GM23338 (cell line): Measurements from ENCODE around the gene HEMK1. TPM values are rescaled to one million over a fixed set of nuclear protein-coding genes. Genes with fewer than 3 reads are reported as not detected.

Experiments used
- ATAC-seq: fragments of 200-7000 bp; cut with Tn5 transposase; 3 replicates; pipeline ENCODE4 v1.9.1; 2020
- DNase-seq: peaks from one replicate; pipeline ENCODE4 v3.0.0-alpha.2; 2015; ENCODE audit warnings: low spot score
- H2AFZ ChIP-seq: fragments of 200-600 bp; sonication (generic); 2 replicates; pipeline ENCODE4 v1.8.0; 2016; ENCODE audit warnings: antibody characterized with exemption, mild to moderate bottlenecking, moderate library complexity
- H3F3A ChIP-seq: fragments of 200-600 bp; sonication (generic); replicated peaks from 2 replicates; pipeline ENCODE4 v1.8.0; 2017; ENCODE audit warnings: antibody characterized with exemption, mixed run types, low read depth
- H3K27ac ChIP-seq: fragments of 200-600 bp; sonication (generic); 2 replicates; pipeline ENCODE4 v1.6.1; 2016; ENCODE audit warnings: low read depth
- H3K27me3 ChIP-seq: fragments of 200-600 bp; sonication (generic); 2 replicates; pipeline ENCODE4 v1.8.0; 2016; ENCODE audit warnings: mild to moderate bottlenecking, mixed run types, moderate library complexity; ENCODE audit not compliant: insufficient read depth
- H3K36me3 ChIP-seq: fragments of 200-600 bp; sonication (generic); 2 replicates; pipeline ENCODE4 v1.8.0; 2016; ENCODE audit warnings: mild to moderate bottlenecking; ENCODE audit not compliant: insufficient read depth
- H3K4me1 ChIP-seq: fragments of 200-600 bp; sonication (generic); 2 replicates; pipeline ENCODE4 v1.8.0; 2016; ENCODE audit warnings: mild to moderate bottlenecking, moderate library complexity; ENCODE audit not compliant: insufficient read depth
- H3K4me2 ChIP-seq: fragments of 200-600 bp; sonication (generic); 2 replicates; pipeline ENCODE4 v1.7.1; 2017; ENCODE audit warnings: mixed run types
- H3K4me3 ChIP-seq: fragments of 200-600 bp; sonication (generic); 2 replicates; pipeline ENCODE4 v1.6.1; 2016; ENCODE audit warnings: mixed run types
- H3K79me2 ChIP-seq: fragments of 200-600 bp; sonication (generic); replicated peaks from 2 replicates; pipeline ENCODE4 v1.8.0; 2017; ENCODE audit warnings: mild to moderate bottlenecking; ENCODE audit not compliant: insufficient read depth
- H3K9me2 ChIP-seq: fragments of 200-600 bp; sonication (generic); 2 replicates; pipeline ENCODE4 v1.8.0; 2017; ENCODE audit not compliant: insufficient read depth
- H4K20me1 ChIP-seq: fragments of 200-600 bp; sonication (generic); replicated peaks from 2 replicates; pipeline ENCODE4 v1.8.0; 2017; ENCODE audit warnings: mild to moderate bottlenecking; ENCODE audit not compliant: insufficient read depth
- H3K27ac Mint-ChIP-seq: 2 replicates; pipeline ENCODE4 v1.8.0; 2020; ENCODE audit warnings: inconsistent platforms, mild to moderate bottlenecking, moderate library complexity, mixed read lengths
- H3K27me3 Mint-ChIP-seq: 3 replicates; pipeline ENCODE4 v1.8.0; 2022; ENCODE audit warnings: low read depth, mild to moderate bottlenecking, moderate library complexity, mixed read lengths, inconsistent platforms; ENCODE audit not compliant: insufficient read depth, poor library complexity
- H3K36me3 Mint-ChIP-seq: 3 replicates; pipeline ENCODE4 v1.8.0; 2021; ENCODE audit warnings: low read depth, mild to moderate bottlenecking, inconsistent platforms, moderate library complexity, mixed read lengths
- H3K4me1 Mint-ChIP-seq: 3 replicates; pipeline ENCODE4 v1.8.0; 2020; ENCODE audit warnings: mild to moderate bottlenecking, inconsistent platforms, mixed read lengths
- H3K4me3 Mint-ChIP-seq: 3 replicates; pipeline ENCODE4 v1.8.0; 2021; ENCODE audit warnings: moderate library complexity, mild to moderate bottlenecking, inconsistent platforms, mixed read lengths
- H3K9me3 Mint-ChIP-seq: 3 replicates; pipeline ENCODE4 v1.8.0; 2020; ENCODE audit warnings: moderate library complexity, mild to moderate bottlenecking, inconsistent platforms, mixed read lengths
- CTCF ChIP-seq, 2 experiments: fragments of 200-600 bp in 1 of 2; sonication (generic) in 1 of 2; conservative IDR thresholded peaks; 2 replicates each; pipeline versions ENCODE4 v1.5.1 to v1.6.1; 2016 to 2017; ENCODE audit warnings: antibody characterized with exemption in 2 of 2, low read depth in 2 of 2, mild to moderate bottlenecking in 2 of 2, moderate library complexity in 1 of 2
- ETS1 ChIP-seq: IDR thresholded peaks from 2 replicates; pipeline ENCODE4 v1.6.1; 2016; ENCODE audit warnings: antibody characterized with exemption
- EZH2 ChIP-seq: fragments of 200-600 bp; sonication (generic); IDR thresholded peaks from one replicate; pipeline ENCODE4 v1.8.0; 2017; ENCODE audit warnings: antibody characterized with exemption, mild to moderate bottlenecking, low read depth; ENCODE audit not compliant: unreplicated experiment
- EZH2phosphoT487 ChIP-seq: fragments of 200-600 bp; sonication (generic); IDR thresholded peaks from one replicate; pipeline ENCODE4 v1.8.1; 2018; ENCODE audit warnings: antibody characterized with exemption; ENCODE audit not compliant: unreplicated experiment
- NANOG ChIP-seq: IDR thresholded peaks from 2 replicates; pipeline ENCODE4 v1.6.1; 2016; ENCODE audit warnings: antibody characterized with exemption, borderline replicate concordance
- REST ChIP-seq: IDR thresholded peaks from one replicate; pipeline ENCODE4 v1.6.1; 2018; ENCODE audit warnings: antibody characterized with exemption; ENCODE audit not compliant: unreplicated experiment
- STAT1 ChIP-seq: IDR thresholded peaks from one replicate; pipeline ENCODE4 v1.6.1; 2016; ENCODE audit warnings: antibody characterized with exemption; ENCODE audit not compliant: unreplicated experiment
- ZNF331 ChIP-seq: fragments of 250-450 bp; sonication (Bioruptor Pico); IDR thresholded peaks from 2 replicates; pipeline ENCODE4 v1.5.0; 2020; ENCODE audit warnings: low read depth, mild to moderate bottlenecking, moderate library complexity
- polyA plus RNA-seq: library from polyadenylated mRNA; unstranded; fragments of >200 nt; fragmentation: Nextera tagmentation; extraction: Ambion mirVana; gene quantifications from 2 replicates; pipeline ENCODE4 v1.2.1, GENCODE V29; 2016
- total RNA-seq: library from RNA; depleted of rRNA; stranded (reverse); fragments of >200 nt; shearing (Covaris generic); gene quantifications from 2 replicates; pipeline ENCODE4 v1.2.3, GENCODE V29; 2014
- TF ChIP-seq, protein P1 (sequence below): fragments of 250-450 bp; sonication (Bioruptor Pico); IDR thresholded peaks from 2 replicates; pipeline ENCODE4 v1.5.0; 2020; ENCODE audit warnings: mild to moderate bottlenecking, moderate library complexity

The HEMK1 gene
- total and polyA plus RNA-seq, 2 experiments from 2014 or later: 5.6 to 10.1 TPM

DNA sequence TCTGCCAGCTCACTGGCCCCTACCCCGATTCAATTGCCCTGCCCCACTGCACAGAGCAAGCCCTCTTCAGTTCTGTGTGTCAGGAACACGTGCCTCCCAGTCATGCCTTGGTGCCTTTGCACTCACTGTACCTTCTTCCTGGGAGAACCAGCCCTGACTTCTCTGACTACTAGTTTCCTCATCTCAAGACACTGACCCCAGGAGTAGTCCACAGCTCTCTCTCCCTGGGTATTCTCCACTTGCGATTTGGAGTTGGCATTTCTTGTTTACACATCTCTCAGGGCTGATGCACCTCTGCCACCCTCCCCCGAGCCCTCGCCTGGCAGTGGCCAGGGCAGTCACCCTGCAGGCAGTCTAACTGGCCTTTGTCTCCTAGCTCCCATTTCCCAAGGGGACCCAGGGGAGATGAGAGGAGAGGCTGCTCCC, 36.6 kb downstream of the HEMK1 start:
- H4K20me1 ChIP-seq: no peaks in the 10 kb centered on the region; the same call in 1 of the 2 replicates
- H3K79me2 ChIP-seq: no peaks in the 10 kb centered on the region
- H3K27ac ChIP-seq: no peak overlapping the region
- Mint-ChIP-seq H3K9me3 (no peaks in the 10 kb centered on the region), H3K4me3 (no peak overlapping the region), H3K27ac (no peak overlapping the region), H3K27me3 (peaks cover 13% of the 10 kb centered on the region), H3K36me3 (no peaks in the 10 kb centered on the region), H3K4me1 (peaks cover 4% of the 10 kb centered on the region; the same call in 2 of the 3 replicates)
- TF ChIP-seq REST: no peak
- no peak for TF ChIP-seq EZH2
- no peak for TF ChIP-seq STAT1
- TF ChIP-seq, protein P1, sequence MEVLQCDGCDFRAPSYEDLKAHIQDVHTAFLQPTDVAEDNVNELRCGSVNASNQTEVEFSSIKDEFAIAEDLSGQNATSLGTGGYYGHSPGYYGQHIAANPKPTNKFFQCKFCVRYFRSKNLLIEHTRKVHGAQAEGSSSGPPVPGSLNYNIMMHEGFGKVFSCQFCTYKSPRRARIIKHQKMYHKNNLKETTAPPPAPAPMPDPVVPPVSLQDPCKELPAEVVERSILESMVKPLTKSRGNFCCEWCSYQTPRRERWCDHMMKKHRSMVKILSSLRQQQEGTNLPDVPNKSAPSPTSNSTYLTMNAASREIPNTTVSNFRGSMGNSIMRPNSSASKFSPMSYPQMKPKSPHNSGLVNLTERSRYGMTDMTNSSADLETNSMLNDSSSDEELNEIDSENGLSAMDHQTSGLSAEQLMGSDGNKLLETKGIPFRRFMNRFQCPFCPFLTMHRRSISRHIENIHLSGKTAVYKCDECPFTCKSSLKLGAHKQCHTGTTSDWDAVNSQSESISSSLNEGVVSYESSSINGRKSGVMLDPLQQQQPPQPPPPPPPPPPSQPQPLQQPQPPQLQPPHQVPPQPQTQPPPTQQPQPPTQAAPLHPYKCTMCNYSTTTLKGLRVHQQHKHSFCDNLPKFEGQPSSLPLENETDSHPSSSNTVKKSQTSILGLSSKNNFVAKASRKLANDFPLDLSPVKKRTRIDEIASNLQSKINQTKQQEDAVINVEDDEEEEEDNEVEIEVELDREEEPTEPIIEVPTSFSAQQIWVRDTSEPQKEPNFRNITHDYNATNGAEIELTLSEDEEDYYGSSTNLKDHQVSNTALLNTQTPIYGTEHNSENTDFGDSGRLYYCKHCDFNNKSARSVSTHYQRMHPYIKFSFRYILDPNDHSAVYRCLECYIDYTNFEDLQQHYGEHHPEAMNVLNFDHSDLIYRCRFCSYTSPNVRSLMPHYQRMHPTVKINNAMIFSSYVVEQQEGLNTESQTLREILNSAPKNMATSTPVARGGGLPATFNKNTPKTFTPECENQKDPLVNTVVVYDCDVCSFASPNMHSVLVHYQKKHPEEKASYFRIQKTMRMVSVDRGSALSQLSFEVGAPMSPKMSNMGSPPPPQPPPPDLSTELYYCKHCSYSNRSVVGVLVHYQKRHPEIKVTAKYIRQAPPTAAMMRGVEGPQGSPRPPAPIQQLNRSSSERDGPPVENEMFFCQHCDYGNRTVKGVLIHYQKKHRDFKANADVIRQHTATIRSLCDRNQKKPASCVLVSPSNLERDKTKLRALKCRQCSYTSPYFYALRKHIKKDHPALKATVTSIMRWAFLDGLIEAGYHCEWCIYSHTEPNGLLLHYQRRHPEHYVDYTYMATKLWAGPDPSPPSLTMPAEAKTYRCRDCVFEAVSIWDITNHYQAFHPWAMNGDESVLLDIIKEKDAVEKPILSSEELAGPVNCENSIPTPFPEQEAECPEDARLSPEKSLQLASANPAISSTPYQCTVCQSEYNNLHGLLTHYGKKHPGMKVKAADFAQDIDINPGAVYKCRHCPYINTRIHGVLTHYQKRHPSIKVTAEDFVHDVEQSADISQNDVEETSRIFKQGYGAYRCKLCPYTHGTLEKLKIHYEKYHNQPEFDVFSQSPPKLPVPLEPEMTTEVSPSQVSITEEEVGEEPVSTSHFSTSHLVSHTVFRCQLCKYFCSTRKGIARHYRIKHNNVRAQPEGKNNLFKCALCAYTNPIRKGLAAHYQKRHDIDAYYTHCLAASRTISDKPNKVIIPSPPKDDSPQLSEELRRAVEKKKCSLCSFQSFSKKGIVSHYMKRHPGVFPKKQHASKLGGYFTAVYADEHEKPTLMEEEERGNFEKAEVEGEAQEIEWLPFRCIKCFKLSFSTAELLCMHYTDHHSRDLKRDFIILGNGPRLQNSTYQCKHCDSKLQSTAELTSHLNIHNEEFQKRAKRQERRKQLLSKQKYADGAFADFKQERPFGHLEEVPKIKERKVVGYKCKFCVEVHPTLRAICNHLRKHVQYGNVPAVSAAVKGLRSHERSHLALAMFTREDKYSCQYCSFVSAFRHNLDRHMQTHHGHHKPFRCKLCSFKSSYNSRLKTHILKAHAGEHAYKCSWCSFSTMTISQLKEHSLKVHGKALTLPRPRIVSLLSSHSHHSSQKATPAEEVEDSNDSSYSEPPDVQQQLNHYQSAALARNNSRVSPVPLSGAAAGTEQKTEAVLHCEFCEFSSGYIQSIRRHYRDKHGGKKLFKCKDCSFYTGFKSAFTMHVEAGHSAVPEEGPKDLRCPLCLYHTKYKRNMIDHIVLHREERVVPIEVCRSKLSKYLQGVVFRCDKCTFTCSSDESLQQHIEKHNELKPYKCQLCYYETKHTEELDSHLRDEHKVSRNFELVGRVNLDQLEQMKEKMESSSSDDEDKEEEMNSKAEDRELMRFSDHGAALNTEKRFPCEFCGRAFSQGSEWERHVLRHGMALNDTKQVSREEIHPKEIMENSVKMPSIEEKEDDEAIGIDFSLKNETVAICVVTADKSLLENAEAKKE (CRISPR knock-in tag): no peak
- no peak for TF ChIP-seq EZH2phosphoT487
- no peak for TF ChIP-seq ZNF331 (CRISPR knock-in tag)
- no peak for TF ChIP-seq CTCF (conservative IDR thresholded peaks at IDR 0.05; ENCODE audit: low read depth in 2 of 2)
- TF ChIP-seq NANOG: no peak
- no peak for TF ChIP-seq ETS1
- DNase-seq (no peak), ATAC-seq (no peak)
- H3K36me3 ChIP-seq: no peaks in the 10 kb centered on the region
- H3K9me2 ChIP-seq: no peaks in the 10 kb centered on the region
- H3K4me3 ChIP-seq: no peak overlapping the region
- peaks cover 7% of the 10 kb centered on the region for H3K27me3 ChIP-seq
- H3F3A ChIP-seq: no peaks in the 10 kb centered on the region
- no peaks in the 10 kb centered on the region for H3K4me1 ChIP-seq
- no peak overlapping the region for H3K4me2 ChIP-seq
- H2AFZ ChIP-seq: no peak overlapping the region
